ENCODE measurements around the gene MSRB1. TPM values are rescaled to one million over a fixed set of nuclear protein-coding genes. Genes with fewer than 3 reads are reported as not detected.

The MSRB1 gene
- total and polyA plus RNA-seq, 4 donors: 32.2 to 169 (median 98.0) TPM

GRCh38 chr16:1922357-1922756 lies 20.6 kb downstream of the MSRB1 start:
- Histone ChIP-seq H3K4me3 (ENCODE audit: low read depth in 1 of 3, low read length in 3 of 3) (no peak overlapping the region), H3K27ac (ENCODE audit: low read depth in 1 of 2, low read length in 2 of 2) (no peak overlapping the region), H3K27me3 (ENCODE audit: control insufficient read depth in 4 of 4, insufficient read depth in 4 of 4, low read length in 3 of 4) (peaks cover 9 to 20% (median 11%) of the 10 kb centered on the region in 4 donors), H3K4me1 (ENCODE audit: control insufficient read depth in 4 of 4, insufficient read depth in 4 of 4, low read length in 3 of 4) (peaks cover 0 to 13% (median 5%) of the 10 kb centered on the region in 4 donors), H3K36me3 (ENCODE audit: control insufficient read depth in 4 of 4, insufficient read depth in 3 of 4, low read depth in 1 of 4, low read length in 3 of 4) (no peaks in the 10 kb centered on the region), H3K9ac (ENCODE audit: low read depth in 1 of 2, low read length in 2 of 2) (no peak overlapping the region), H3K9me3 (ENCODE audit: control insufficient read depth in 4 of 4, low read length in 3 of 4) (no peaks in the 10 kb centered on the region)
- TF ChIP-seq EGR1 (IDR thresholded peaks at IDR 0.05; ENCODE audit: low read depth in 2 of 2) (no peak), HNF4A (conservative IDR thresholded peaks at IDR 0.05) (no peak), NR2F2 (IDR thresholded peaks at IDR 0.05) (no peak), RXRA (IDR thresholded peaks at IDR 0.05) (no peak), JUND (IDR thresholded peaks at IDR 0.05) (no peak), FOXA1 (IDR thresholded peaks at IDR 0.05) (no peak), SP1 (IDR thresholded peaks at IDR 0.05) (no peak), MAX (IDR thresholded peaks at IDR 0.05) (no peak), YY1 (IDR thresholded peaks at IDR 0.05) (no peak), ZBTB33 (IDR thresholded peaks at IDR 0.05) (no peak), FOXA2 (IDR thresholded peaks at IDR 0.05) (no peak), TAF1 (conservative IDR thresholded peaks at IDR 0.05) (no peak), HNF4G (IDR thresholded peaks at IDR 0.05) (no peak)
- TF ChIP-seq, protein P1, sequence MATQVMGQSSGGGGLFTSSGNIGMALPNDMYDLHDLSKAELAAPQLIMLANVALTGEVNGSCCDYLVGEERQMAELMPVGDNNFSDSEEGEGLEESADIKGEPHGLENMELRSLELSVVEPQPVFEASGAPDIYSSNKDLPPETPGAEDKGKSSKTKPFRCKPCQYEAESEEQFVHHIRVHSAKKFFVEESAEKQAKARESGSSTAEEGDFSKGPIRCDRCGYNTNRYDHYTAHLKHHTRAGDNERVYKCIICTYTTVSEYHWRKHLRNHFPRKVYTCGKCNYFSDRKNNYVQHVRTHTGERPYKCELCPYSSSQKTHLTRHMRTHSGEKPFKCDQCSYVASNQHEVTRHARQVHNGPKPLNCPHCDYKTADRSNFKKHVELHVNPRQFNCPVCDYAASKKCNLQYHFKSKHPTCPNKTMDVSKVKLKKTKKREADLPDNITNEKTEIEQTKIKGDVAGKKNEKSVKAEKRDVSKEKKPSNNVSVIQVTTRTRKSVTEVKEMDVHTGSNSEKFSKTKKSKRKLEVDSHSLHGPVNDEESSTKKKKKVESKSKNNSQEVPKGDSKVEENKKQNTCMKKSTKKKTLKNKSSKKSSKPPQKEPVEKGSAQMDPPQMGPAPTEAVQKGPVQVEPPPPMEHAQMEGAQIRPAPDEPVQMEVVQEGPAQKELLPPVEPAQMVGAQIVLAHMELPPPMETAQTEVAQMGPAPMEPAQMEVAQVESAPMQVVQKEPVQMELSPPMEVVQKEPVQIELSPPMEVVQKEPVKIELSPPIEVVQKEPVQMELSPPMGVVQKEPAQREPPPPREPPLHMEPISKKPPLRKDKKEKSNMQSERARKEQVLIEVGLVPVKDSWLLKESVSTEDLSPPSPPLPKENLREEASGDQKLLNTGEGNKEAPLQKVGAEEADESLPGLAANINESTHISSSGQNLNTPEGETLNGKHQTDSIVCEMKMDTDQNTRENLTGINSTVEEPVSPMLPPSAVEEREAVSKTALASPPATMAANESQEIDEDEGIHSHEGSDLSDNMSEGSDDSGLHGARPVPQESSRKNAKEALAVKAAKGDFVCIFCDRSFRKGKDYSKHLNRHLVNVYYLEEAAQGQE (IDR thresholded peaks at IDR 0.05): no peak
- DNase-seq (ENCODE audit: low spot score): no peak
- 78% methylated on average over 8 of the region's 8 CpGs for WGBS

GRCh38 chr16:1920727-1921171 lies 22.2 kb downstream of the MSRB1 start:
- Histone ChIP-seq H3K27me3 (ENCODE audit: control insufficient read depth in 4 of 4, insufficient read depth in 4 of 4, low read length in 3 of 4) (peaks cover 9 to 20% (median 12%) of the 10 kb centered on the region in 4 donors), H3K27ac (ENCODE audit: low read depth in 1 of 2, low read length in 2 of 2) (no peak overlapping the region), H3K9ac (ENCODE audit: low read depth in 1 of 2, low read length in 2 of 2) (no peak overlapping the region), H3K4me3 (ENCODE audit: low read depth in 1 of 3, low read length in 3 of 3) (no peak overlapping the region), H3K9me3 (ENCODE audit: control insufficient read depth in 4 of 4, low read length in 3 of 4) (no peaks in the 10 kb centered on the region), H3K36me3 (ENCODE audit: control insufficient read depth in 4 of 4, insufficient read depth in 3 of 4, low read depth in 1 of 4, low read length in 3 of 4) (no peaks in the 10 kb centered on the region), H3K4me1 (ENCODE audit: control insufficient read depth in 4 of 4, insufficient read depth in 4 of 4, low read length in 3 of 4) (peaks cover 0 to 14% (median 5%) of the 10 kb centered on the region in 4 donors)
- DNase-seq (ENCODE audit: low spot score): no peak
- WGBS: 17% methylated on average over 15 of the region's 15 CpGs
- TF ChIP-seq FOXA2 (IDR thresholded peaks at IDR 0.05): no peak
- no peak for TF ChIP-seq HNF4G (IDR thresholded peaks at IDR 0.05)
- TF ChIP-seq CTCF (IDR thresholded peaks at IDR 0.05; ENCODE audit: low read depth, low read length, missing input control): no peak
- TF ChIP-seq ATF3 (IDR thresholded peaks at IDR 0.05): no peak
- no peak for TF ChIP-seq RXRA (IDR thresholded peaks at IDR 0.05)
- no peak for TF ChIP-seq GABPA (IDR thresholded peaks at IDR 0.05 in 1 of 2, conservative IDR thresholded peaks at IDR 0.05 in 1 of 2)
- TF ChIP-seq YY1 (IDR thresholded peaks at IDR 0.05): no peak
- TF ChIP-seq SP1 (IDR thresholded peaks at IDR 0.05): no peak
- TF ChIP-seq, protein P1 (IDR thresholded peaks at IDR 0.05): no peak
- TF ChIP-seq ZBTB33 (IDR thresholded peaks at IDR 0.05): no peak
- no peak for TF ChIP-seq RAD21 (IDR thresholded peaks at IDR 0.05)
- no peak for TF ChIP-seq EGR1 (IDR thresholded peaks at IDR 0.05; ENCODE audit: low read depth in 2 of 2)
- TF ChIP-seq FOXA1 (IDR thresholded peaks at IDR 0.05): no peak
